Liver (tissue), 9 donors: ENCODE measurements around the gene PALLD. TPM values are rescaled to one million over a fixed set of nuclear protein-coding genes. Genes with fewer than 3 reads are reported as not detected.
A peak's percentile ranks its signal among the peaks of the same experiment; 100 is the strongest.

Experiments used
- DNase-seq: peaks from one replicate; pipeline ENCODE4 v3.0.0-alpha.2; 2017; ENCODE audit warnings: low spot score
- H3K27ac ChIP-seq, 2 donors: one replicate each; pipeline ENCODE4 v1.7.0; 2013; ENCODE audit warnings: inconsistent platforms in 2 of 2, low read length in 2 of 2, control low read depth in 1 of 2, low read depth in 1 of 2, mild to moderate bottlenecking in 1 of 2
- H3K27me3 ChIP-seq, 4 donors: one replicate each; pipeline versions ENCODE4 v1.6.1 to v1.7.0; 2013; ENCODE audit warnings: low read length in 3 of 4, inconsistent platforms in 1 of 4, mild to moderate bottlenecking in 1 of 4, moderate library complexity in 1 of 4; ENCODE audit not compliant: control insufficient read depth in 4 of 4, insufficient read depth in 4 of 4
- H3K36me3 ChIP-seq, 4 donors: one replicate each; pipeline versions ENCODE4 v1.6.1 to v1.7.0; 2013; ENCODE audit warnings: low read length in 3 of 4, mild to moderate bottlenecking in 3 of 4, low read depth in 1 of 4, moderate library complexity in 1 of 4; ENCODE audit not compliant: control insufficient read depth in 4 of 4, insufficient read depth in 3 of 4
- H3K4me1 ChIP-seq, 4 donors: one replicate each; pipeline versions ENCODE4 v1.6.1 to v1.7.0; 2013; ENCODE audit warnings: low read length in 3 of 4, mild to moderate bottlenecking in 3 of 4, moderate library complexity in 1 of 4; ENCODE audit not compliant: control insufficient read depth in 4 of 4, insufficient read depth in 4 of 4
- H3K4me3 ChIP-seq, 3 donors: one replicate each; pipeline versions ENCODE4 v1.6.1 to v1.7.0; 2013; ENCODE audit warnings: low read length in 3 of 3, control low read depth in 1 of 3, low read depth in 1 of 3, mild to moderate bottlenecking in 1 of 3
- H3K9ac ChIP-seq, 2 donors: one replicate each; pipeline ENCODE4 v1.7.0; 2013; ENCODE audit warnings: low read length in 2 of 2, mild to moderate bottlenecking in 2 of 2, moderate library complexity in 2 of 2, control low read depth in 1 of 2, low read depth in 1 of 2
- H3K9me3 ChIP-seq, 4 donors: one replicate each; pipeline versions ENCODE4 v1.6.1 to v1.7.0; 2013; ENCODE audit warnings: low read length in 3 of 4; ENCODE audit not compliant: control insufficient read depth in 4 of 4
- ATF3 ChIP-seq: IDR thresholded peaks from 2 replicates; pipeline ENCODE4 v1.6.1; 2016; ENCODE audit warnings: antibody characterized with exemption
- CTCF ChIP-seq: fragments of 150-350 bp; IDR thresholded peaks from 2 replicates; pipeline ENCODE4 v1.5.1; 2017; ENCODE audit warnings: improper control_type of control experiment, low read depth, low read length; ENCODE audit not compliant: missing input control
- EGR1 ChIP-seq, 2 donors: IDR thresholded peaks; 2 replicates each; pipeline ENCODE4 v1.6.1; 2016 to 2018; ENCODE audit warnings: antibody characterized with exemption in 2 of 2, low read depth in 2 of 2
- FOXA1 ChIP-seq: IDR thresholded peaks from 2 replicates; pipeline ENCODE4 v1.6.1; 2016; ENCODE audit warnings: antibody characterized with exemption
- FOXA2 ChIP-seq: IDR thresholded peaks from 2 replicates; pipeline ENCODE4 v1.6.1; 2016; ENCODE audit warnings: antibody characterized with exemption
- HNF4A ChIP-seq, 2 donors: conservative IDR thresholded peaks; 2 replicates each; pipeline ENCODE4 v1.6.1; 2016; ENCODE audit warnings: antibody characterized with exemption in 2 of 2, mild to moderate bottlenecking in 2 of 2
- HNF4G ChIP-seq: IDR thresholded peaks from 2 replicates; pipeline ENCODE4 v1.6.1; 2016; ENCODE audit warnings: antibody characterized with exemption
- JUND ChIP-seq, 2 donors: IDR thresholded peaks; 2 replicates each; pipeline ENCODE4 v1.6.1; 2016; ENCODE audit warnings: antibody characterized with exemption in 2 of 2
- RAD21 ChIP-seq, 2 donors: IDR thresholded peaks; 2 replicates each; pipeline ENCODE4 v1.6.1; 2016; ENCODE audit warnings: antibody characterized with exemption in 2 of 2, mild to moderate bottlenecking in 2 of 2
- SP1 ChIP-seq: IDR thresholded peaks from 2 replicates; pipeline ENCODE4 v1.6.1; 2018; ENCODE audit warnings: antibody characterized with exemption, mild to moderate bottlenecking
- YY1 ChIP-seq: IDR thresholded peaks from 2 replicates; pipeline ENCODE4 v1.6.1; 2016; ENCODE audit warnings: antibody characterized with exemption, mild to moderate bottlenecking
- WGBS: extraction: QIAGEN DNeasy Blood & Tissue Kit; methylation state at CpG from one replicate; pipeline ENCODE4 v1.1.7; 2013; 5-methylcytosine and 5-hydroxymethylcytosine counted together
- polyA plus RNA-seq, 2 donors: library from polyadenylated mRNA; stranded (reverse) in 1 of 2; unstranded in 1 of 2; fragments of 200-250 nt in 1 of 2; fragments of >200 nt in 1 of 2; fragmentation: Nextera tagmentation in 1 of 2; extraction: Ambion mirVana in 1 of 2; gene quantifications; one replicate each; pipeline versions ENCODE4 v1.2.1 to v1.2.3, GENCODE V29; 2013 to 2015
- total RNA-seq, 2 donors: library from RNA; depleted of rRNA; stranded (reverse); fragments of >200 nt; gene quantifications; one replicate each; pipeline ENCODE4 v1.2.3, GENCODE V29; 2014
- TF ChIP-seq, protein P1 (sequence below): IDR thresholded peaks from 2 replicates; pipeline ENCODE4 v1.6.1; 2016; ENCODE audit warnings: antibody characterized with exemption, mild to moderate bottlenecking
- donor health status: healthy.
- donor health status: healthy.
- donor health status: healthy.
- donor health status: healthy.
- donor health status: healthy.

PALLD gene
- total and polyA plus RNA-seq, 4 donors: 9.0 to 26.3 (median 14.7) TPM

DNA sequence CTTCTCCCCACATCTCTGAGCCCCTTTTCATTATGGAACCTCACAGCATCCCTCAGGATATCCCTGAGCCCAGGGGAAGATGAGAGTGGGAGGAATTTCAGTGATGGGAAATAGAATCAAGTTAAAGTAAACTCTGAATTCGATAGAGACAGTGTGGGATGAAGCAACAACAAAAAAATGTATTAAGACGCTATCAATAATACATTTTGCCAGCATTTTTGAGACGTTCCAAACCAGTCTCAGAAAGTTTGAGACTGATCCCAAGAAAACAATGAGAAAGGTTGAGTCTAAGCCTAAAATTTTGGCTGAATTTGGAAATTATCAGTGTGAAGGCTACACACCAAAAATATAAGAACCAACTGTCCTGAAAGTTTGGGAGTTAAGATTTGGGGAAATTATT, 317.0 kb downstream of the PALLD start:
- no peak overlapping the region for H3K9ac ChIP-seq
- DNase-seq: no peak
- H3K4me3 ChIP-seq: no peak overlapping the region
- no peak for TF ChIP-seq FOXA2
- TF ChIP-seq EGR1 (IDR thresholded peaks at IDR 0.05; ENCODE audit: low read depth in 2 of 2): no peak
- TF ChIP-seq YY1: no peak
- no peak for TF ChIP-seq ATF3
- no peak for TF ChIP-seq SP1
- no peak for TF ChIP-seq FOXA1
- 71% methylated on average over 3 of the region's 3 CpGs for WGBS
- no peaks in the 10 kb centered on the region for H3K36me3 ChIP-seq
- H3K9me3 ChIP-seq: no peaks in the 10 kb centered on the region
- no peaks in the 10 kb centered on the region for H3K27me3 ChIP-seq
- H3K4me1 ChIP-seq: peaks cover 0 to 5% (median 2%) of the 10 kb centered on the region in 4 donors
- H3K27ac ChIP-seq: no peak overlapping the region

DNA sequence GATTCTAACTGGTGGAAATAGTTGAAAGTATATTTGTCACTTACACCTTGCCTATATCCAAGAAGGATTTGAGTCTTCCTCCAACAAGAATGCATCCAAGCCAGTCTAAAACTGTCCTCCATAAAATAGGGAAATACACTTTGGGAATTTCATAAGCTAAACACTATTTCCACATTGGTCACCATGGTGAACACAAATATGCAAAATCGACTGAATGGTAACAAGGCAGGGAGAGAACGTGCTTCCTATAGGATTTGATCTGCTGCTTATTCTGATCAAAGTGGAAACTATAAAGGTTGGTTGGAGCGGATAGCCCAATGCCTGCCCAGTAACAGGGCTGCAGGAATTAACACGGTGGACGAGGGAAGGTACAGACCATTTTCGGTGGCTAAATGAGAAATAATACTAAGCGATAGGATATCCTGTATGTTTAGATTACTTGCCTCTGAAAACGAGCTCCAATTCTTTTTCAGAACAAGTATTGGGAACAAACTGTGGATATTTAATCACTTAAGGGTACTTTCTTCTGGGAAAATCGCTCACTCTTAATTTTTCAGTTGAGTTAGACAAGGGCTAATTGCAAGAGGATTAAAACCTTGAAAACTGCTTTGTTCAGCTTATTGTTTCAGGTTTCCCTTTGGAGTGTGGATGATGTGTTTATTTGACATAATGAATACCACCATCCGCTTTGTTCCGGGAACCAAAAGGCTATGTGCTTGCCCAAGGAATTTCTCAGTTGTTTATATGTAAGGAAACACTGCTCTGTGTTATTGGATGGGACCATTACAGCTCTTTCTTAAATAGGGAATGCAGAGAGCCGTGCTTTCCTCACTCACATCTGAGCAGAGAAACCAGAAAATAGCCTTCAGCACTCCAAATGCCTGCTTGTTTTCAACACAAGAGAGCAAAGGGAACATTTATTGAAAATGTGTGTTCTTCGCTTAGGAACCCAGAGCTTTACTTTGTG, 318.8 kb downstream of the PALLD start:
- H3K36me3 ChIP-seq: no peaks in the 10 kb centered on the region
- H3K4me3 ChIP-seq: no peak overlapping the region
- peaks cover 0 to 5% (median 2%) of the 10 kb centered on the region in 4 donors for H3K4me1 ChIP-seq
- no peaks in the 10 kb centered on the region for H3K27me3 ChIP-seq
- no peak for DNase-seq
- no peak for TF ChIP-seq ATF3
- TF ChIP-seq CTCF: no peak
- TF ChIP-seq HNF4A (conservative IDR thresholded peaks at IDR 0.05): no peak
- TF ChIP-seq HNF4G: no peak
- TF ChIP-seq, protein P1, sequence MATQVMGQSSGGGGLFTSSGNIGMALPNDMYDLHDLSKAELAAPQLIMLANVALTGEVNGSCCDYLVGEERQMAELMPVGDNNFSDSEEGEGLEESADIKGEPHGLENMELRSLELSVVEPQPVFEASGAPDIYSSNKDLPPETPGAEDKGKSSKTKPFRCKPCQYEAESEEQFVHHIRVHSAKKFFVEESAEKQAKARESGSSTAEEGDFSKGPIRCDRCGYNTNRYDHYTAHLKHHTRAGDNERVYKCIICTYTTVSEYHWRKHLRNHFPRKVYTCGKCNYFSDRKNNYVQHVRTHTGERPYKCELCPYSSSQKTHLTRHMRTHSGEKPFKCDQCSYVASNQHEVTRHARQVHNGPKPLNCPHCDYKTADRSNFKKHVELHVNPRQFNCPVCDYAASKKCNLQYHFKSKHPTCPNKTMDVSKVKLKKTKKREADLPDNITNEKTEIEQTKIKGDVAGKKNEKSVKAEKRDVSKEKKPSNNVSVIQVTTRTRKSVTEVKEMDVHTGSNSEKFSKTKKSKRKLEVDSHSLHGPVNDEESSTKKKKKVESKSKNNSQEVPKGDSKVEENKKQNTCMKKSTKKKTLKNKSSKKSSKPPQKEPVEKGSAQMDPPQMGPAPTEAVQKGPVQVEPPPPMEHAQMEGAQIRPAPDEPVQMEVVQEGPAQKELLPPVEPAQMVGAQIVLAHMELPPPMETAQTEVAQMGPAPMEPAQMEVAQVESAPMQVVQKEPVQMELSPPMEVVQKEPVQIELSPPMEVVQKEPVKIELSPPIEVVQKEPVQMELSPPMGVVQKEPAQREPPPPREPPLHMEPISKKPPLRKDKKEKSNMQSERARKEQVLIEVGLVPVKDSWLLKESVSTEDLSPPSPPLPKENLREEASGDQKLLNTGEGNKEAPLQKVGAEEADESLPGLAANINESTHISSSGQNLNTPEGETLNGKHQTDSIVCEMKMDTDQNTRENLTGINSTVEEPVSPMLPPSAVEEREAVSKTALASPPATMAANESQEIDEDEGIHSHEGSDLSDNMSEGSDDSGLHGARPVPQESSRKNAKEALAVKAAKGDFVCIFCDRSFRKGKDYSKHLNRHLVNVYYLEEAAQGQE: peak; percentile 19
- no peak for TF ChIP-seq JUND (IDR thresholded peaks at IDR 0.05)
- peak in 1 of 2 donors; percentile 28 for TF ChIP-seq RAD21 (IDR thresholded peaks at IDR 0.05)
- no peak for TF ChIP-seq YY1
- H3K9ac ChIP-seq: no peak overlapping the region
- no peak overlapping the region for H3K27ac ChIP-seq
- 72% methylated on average over 13 of the region's 13 CpGs for WGBS
- H3K9me3 ChIP-seq: no peaks in the 10 kb centered on the region
